ENCODE results near the gene WSB1.
A peak's percentile ranks its signal among the peaks of the same experiment; 100 is the strongest.
"Not testable (repeated sequence)": the region's sequence is repeated elsewhere in the genome, so short reads cannot be mapped to it uniquely, and the experiment has no call there.

WSB1 gene

DNA sequence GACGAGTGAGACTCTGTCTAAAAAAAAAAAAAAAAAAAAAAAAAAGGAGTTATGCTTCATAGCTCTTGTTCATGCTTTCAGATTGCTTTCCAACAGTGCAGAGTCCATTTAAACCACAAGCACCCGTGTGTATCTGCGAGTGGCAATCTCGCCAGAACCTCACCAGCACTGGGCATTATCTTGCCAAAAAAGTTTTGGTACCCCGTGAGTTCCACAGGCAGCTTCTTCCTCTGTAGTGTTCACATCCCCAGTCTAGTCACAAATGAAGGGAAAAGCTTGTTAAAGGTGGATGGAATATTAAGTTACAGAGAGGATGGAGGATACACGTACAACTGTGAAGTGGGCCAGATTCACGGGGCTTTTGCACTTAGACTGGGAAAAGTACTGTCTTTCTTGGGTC lies 33.5 kb downstream of the WSB1 start:
- TF ChIP-seq, protein P1, sequence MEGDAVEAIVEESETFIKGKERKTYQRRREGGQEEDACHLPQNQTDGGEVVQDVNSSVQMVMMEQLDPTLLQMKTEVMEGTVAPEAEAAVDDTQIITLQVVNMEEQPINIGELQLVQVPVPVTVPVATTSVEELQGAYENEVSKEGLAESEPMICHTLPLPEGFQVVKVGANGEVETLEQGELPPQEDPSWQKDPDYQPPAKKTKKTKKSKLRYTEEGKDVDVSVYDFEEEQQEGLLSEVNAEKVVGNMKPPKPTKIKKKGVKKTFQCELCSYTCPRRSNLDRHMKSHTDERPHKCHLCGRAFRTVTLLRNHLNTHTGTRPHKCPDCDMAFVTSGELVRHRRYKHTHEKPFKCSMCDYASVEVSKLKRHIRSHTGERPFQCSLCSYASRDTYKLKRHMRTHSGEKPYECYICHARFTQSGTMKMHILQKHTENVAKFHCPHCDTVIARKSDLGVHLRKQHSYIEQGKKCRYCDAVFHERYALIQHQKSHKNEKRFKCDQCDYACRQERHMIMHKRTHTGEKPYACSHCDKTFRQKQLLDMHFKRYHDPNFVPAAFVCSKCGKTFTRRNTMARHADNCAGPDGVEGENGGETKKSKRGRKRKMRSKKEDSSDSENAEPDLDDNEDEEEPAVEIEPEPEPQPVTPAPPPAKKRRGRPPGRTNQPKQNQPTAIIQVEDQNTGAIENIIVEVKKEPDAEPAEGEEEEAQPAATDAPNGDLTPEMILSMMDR (IDR thresholded peaks at IDR 0.05) = no peak
- H3K36me3 ChIP-seq = no peaks in the 10 kb centered on the region
- H3K4me1 ChIP-seq = peaks cover 3 to 38% (median 20%) of the 10 kb centered on the region in 4 donors
- DNase-seq = no peak
- intact Hi-C loops (cut with DNase I; ENCODE audit: low total_unique reads) = no loop called here
- H3K4me3 ChIP-seq = no peak overlapping the region
- no peaks in the 10 kb centered on the region for H3K27me3 ChIP-seq
- no peak overlapping the region for H3K27ac ChIP-seq
- H3K9me3 ChIP-seq = no peaks in the 10 kb centered on the region

DNA sequence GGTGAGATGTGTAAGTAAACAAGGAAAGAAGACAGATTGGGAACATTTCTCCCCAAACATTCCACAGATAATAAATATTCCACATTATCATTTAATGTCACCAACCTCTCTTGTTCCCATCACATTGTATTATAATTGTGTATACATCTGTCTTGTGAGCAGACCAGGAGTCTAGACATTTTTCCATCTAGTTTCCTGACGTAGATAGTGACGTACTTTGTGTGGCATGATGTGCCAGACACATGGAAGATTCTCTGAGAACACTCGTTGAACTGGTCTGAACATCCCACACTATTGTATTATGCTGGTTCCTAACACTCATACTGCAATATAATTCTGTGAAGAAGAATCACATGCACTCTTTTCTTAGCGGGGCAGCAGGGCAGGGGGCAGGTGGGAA lies 34.0 kb downstream of the WSB1 start:
- Histone ChIP-seq H3K4me1 (peaks cover 8 to 36% (median 22%) of the 10 kb centered on the region in 4 donors), H3K9me3 (no peaks in the 10 kb centered on the region), H3K27ac (no peak overlapping the region), H3K27me3 (no peaks in the 10 kb centered on the region), H3K4me3 (no peak overlapping the region), H3K36me3 (no peaks in the 10 kb centered on the region)
- no peak for DNase-seq
- intact Hi-C loops (cut with DNase I; ENCODE audit: low total_unique reads) = no loop called here
- TF ChIP-seq, protein P1 (IDR thresholded peaks at IDR 0.05) = no peak

DNA sequence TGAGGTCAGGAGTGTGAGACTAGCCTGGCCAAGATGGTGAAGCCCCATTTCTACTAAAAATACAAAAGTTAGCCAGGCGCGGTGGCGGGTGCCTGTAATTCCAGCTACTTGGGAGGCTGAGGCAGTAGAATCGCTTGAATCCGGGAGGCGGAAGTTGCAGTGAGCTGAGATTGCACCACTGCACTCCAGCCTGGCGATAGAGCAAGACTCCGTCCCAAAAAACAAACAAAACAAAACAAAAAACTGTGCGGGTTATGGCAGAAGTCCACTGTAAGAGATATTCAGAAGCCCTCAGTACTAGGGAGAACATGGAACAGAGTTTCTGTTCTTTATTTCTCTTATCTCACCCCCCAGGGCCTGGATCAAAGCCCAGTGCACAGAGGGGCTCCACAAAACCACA lies 34.8 kb downstream of the WSB1 start:
- DNase-seq; H3K27me3 ChIP-seq; intact Hi-C loops (cut with DNase I; ENCODE audit: low total_unique reads); H3K4me3 ChIP-seq; H3K27ac ChIP-seq; H3K9me3 ChIP-seq; H3K36me3 ChIP-seq: not testable (repeated sequence)
- peaks cover 8 to 31% (median 19%) of the 10 kb centered on the region in 4 donors for H3K4me1 ChIP-seq

DNA sequence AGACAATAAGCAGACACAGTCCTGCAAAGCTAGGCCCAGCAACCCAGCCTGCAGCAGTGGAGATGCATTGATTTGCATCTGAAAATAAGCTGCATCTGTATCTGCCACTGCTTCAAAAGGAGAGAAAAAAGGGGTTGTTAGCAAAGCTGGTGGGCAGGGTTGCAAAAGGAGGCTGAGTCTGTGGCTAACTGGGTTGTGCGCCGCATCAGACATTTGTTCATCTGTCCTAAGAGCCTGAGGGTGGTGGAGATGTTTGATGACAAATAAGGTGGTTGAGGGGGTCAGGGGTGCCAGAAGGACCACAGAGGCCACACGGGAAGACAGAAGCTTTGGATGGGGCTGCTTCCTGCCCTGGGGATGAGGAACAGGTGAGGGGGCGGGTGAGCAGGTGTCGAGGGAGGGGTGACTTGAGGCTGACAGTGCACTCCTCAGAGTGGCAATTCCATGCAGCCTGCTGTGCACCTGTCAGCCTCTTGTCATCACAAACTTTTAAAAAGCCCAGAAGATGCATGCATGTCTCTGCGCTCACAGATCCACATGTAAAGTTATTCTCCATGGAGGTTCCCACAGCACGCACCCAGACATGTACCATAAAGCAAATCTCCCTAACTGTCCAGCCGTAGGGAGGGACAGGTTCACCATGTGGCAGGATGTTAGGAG lies 35.4 kb downstream of the WSB1 start:
- H3K27me3 ChIP-seq = no peaks in the 10 kb centered on the region
- H3K4me3 ChIP-seq = no peak overlapping the region
- TF ChIP-seq, protein P1 (IDR thresholded peaks at IDR 0.05) = no peak
- no peak for DNase-seq
- H3K27ac ChIP-seq = no peak overlapping the region
- H3K9me3 ChIP-seq = no peaks in the 10 kb centered on the region
- peaks cover 7 to 31% (median 17%) of the 10 kb centered on the region in 4 donors for H3K4me1 ChIP-seq
- H3K36me3 ChIP-seq = no peaks in the 10 kb centered on the region
- intact Hi-C loops (cut with DNase I; ENCODE audit: low total_unique reads) = no loop called here

DNA sequence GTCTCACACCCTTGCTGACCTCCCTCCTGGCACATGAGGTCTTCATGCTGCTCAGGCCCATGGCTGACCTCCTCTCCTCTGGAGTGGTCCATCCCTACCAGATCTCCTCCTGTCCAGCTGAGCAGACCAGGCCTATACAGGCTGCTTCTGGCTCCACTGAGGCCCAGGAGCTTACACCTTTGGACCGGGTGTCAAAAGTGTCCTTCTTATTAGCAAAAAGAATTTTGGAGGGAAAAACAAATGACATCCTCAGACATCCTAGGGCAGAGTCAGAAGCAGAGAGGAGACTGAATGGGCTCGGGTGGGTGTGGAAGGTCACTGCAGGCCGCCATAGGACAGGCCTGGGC lies 38.1 kb downstream of the WSB1 start:
- Histone ChIP-seq H3K36me3 (no peaks in the 10 kb centered on the region), H3K27ac (peak overlapping the region; percentile 86 to 95), H3K9me3 (no peaks in the 10 kb centered on the region), H3K27me3 (no peaks in the 10 kb centered on the region), H3K4me1 (peaks cover 6 to 24% (median 12%) of the 10 kb centered on the region in 4 donors), H3K4me3 (no peak overlapping the region)
- DNase-seq = no peak
- intact Hi-C loops (cut with DNase I; ENCODE audit: low total_unique reads) = loop anchor here (2.0 kb wide), 3 partner anchors 37 to 95 kb away; partner anchors contain the start of gene WSB1
- TF ChIP-seq, protein P1 (IDR thresholded peaks at IDR 0.05) = no peak

DNA sequence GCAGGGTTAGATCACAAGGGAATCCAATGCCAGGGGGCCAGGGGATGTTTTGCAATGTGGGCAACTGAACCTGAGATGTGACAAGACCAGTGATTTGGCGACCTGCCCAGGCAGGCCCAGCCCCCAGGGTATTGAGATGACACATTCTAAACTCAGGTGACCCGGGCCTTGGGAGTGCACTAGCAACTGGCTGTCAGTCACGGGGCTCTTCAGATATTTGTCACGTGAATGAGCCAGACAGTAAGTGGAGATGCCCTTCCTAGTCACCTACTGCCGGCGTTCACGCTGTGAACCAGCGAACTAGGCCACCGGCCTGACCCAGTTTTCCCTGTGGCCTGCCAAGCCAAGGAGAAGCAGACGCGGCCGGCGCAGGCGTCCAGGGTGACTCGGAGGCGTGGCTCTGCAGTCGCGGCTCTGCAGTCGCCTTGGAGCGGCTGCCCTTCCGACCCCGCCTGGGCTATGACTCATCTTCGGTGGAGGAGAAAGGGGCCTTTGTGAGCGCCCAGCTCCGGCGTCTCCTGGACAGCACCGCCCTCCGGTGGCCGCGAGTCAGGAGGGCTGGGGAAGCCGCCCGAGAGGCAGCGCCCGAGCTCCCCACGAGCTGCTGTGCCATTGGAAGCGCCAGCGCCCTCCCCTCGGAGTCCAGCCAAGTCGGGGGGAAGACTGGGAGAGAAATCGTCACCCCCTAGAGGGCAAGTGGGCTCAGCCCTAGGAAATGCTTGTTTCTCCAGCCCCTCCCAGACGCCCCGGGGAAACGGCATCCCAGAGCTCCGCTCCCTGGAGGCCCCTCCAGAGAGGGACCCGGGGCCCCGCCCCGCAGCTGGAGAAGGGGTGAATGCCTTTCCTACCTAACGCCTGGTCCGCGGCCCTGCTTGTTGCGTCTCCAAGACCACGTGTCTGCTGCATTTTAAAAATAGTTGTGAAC lies 38.8 kb downstream of the WSB1 start:
- Histone ChIP-seq H3K27me3 (no peaks in the 10 kb centered on the region), H3K27ac (peak overlapping the region; percentile 86 to 95), H3K4me3 (peak overlapping the region; percentile 48 to 62), H3K9me3 (no peaks in the 10 kb centered on the region), H3K36me3 (no peaks in the 10 kb centered on the region), H3K4me1 (peaks cover 6 to 24% (median 12%) of the 10 kb centered on the region in 4 donors)
- TF ChIP-seq, protein P1 (IDR thresholded peaks at IDR 0.05) = peak; percentile 91 to 95
- intact Hi-C loops (cut with DNase I; ENCODE audit: low total_unique reads) = loop anchor here (2.0 kb wide), 3 partner anchors 38 to 96 kb away; partner anchors contain the start of gene WSB1
- DNase-seq = peak; percentile 98 to 100

All from tibial artery (tissue), 4 donors.